K562 (cell line): ENCODE results near the gene LLGL2. TPM values are rescaled to one million over a fixed set of nuclear protein-coding genes. Genes with fewer than 3 reads are reported as not detected.
A peak's percentile ranks its signal among the peaks of the same experiment; 100 is the strongest.

ENCODE experiments used
- ARID1B ChIP-seq: fragments of 450-650 bp; IDR thresholded peaks from 2 replicates; pipeline ENCODE4 v1.6.1; 2016; ENCODE audit warnings: antibody characterized with exemption, mild to moderate bottlenecking, inconsistent platforms
- CREB1 ChIP-seq, 2 experiments: sonication (generic) in 1 of 2; formaldehyde crosslinking in 1 of 2; IDR thresholded peaks; 2 replicates each; pipeline versions ENCODE4 v1.6.1 to v1.8.0; 2012 to 2022; ENCODE audit warnings: inconsistent platforms in 1 of 2, mild to moderate bottlenecking in 1 of 2, missing genetic modification reagents in 1 of 2, moderate library complexity in 1 of 2
- MAZ ChIP-seq, 2 experiments: fragments of 450-650 bp in 1 of 2; sonication (generic) in 1 of 2; formaldehyde crosslinking; IDR thresholded peaks in 1 of 2; conservative IDR thresholded peaks in 1 of 2; 2 replicates each; pipeline versions ENCODE4 v1.4.0 to v1.5.0; 2020; ENCODE audit warnings: mild to moderate bottlenecking in 1 of 2, missing genetic modification reagents in 1 of 2
- MTA3 ChIP-seq: fragments of 450-650 bp; formaldehyde crosslinking; IDR thresholded peaks from 2 replicates; pipeline ENCODE4 v1.6.1; 2017; ENCODE audit warnings: mild to moderate bottlenecking, borderline replicate concordance
- NFE2L1 ChIP-seq: fragments of 450-650 bp; IDR thresholded peaks from 2 replicates; pipeline ENCODE4 v1.6.1; 2016; ENCODE audit warnings: missing genetic modification characterization, low read depth, mild to moderate bottlenecking, missing compliant biosample characterization, moderate library complexity, borderline replicate concordance
- PTBP1 ChIP-seq: fragments of 200-400 bp; formaldehyde crosslinking; IDR thresholded peaks from 2 replicates; pipeline ENCODE4 v1.6.1; 2017; ENCODE audit warnings: low read depth, low read length
- SMC3 ChIP-seq: conservative IDR thresholded peaks from 2 replicates; pipeline ENCODE4 v1.6.1; 2011; ENCODE audit warnings: low read depth, low read length, improper control_type of control experiment; ENCODE audit not compliant: insufficient read depth
- ZBTB7A ChIP-seq: IDR thresholded peaks from 2 replicates; pipeline ENCODE4 v1.6.1; 2011; ENCODE audit warnings: low read depth, mild to moderate bottlenecking, low read length, moderate library complexity, borderline replicate concordance; ENCODE audit not compliant: control insufficient read depth
- ZNF584 ChIP-seq: fragments of 200-800 bp; sonication (Bioruptor generic); IDR thresholded peaks from 2 replicates; pipeline ENCODE4 v1.6.1; 2016; ENCODE audit warnings: low read depth, mild to moderate bottlenecking, missing genetic modification characterization, missing compliant biosample characterization
- ZNF695 ChIP-seq: fragments of 450-650 bp; formaldehyde crosslinking; IDR thresholded peaks from 2 replicates; pipeline ENCODE4 v1.4.0; 2020; ENCODE audit warnings: mild to moderate bottlenecking, moderate library complexity
- polyA plus RNA-seq, 8 experiments: library from polyadenylated mRNA; depleted of rRNA in 4 of 8; stranded (reverse) in 5 of 8; unstranded in 3 of 8; fragments of >200 nt; fragmentation: Nextera tagmentation in 2 of 8; fragmentation: Illumina TruSeq in 1 of 8; extraction: Ambion mirVana in 2 of 8; extraction: Trizol in 1 of 8; gene quantifications; 2 replicates each; pipeline versions ENCODE4 v1.2.1 to v1.2.3, GENCODE V29; 2011 to 2014; ENCODE audit warnings: inconsistent platforms in 1 of 8, missing spikeins in 1 of 8
- total RNA-seq, 7 experiments: library from RNA; depleted of rRNA in 6 of 7; stranded (reverse); fragments of >200 nt in 6 of 7; fragmentation: Illumina TruSeq in 2 of 7; extraction: Trizol in 2 of 7; gene quantifications; 2 replicates each; pipeline versions ENCODE4 v1.2.1 to v1.2.3, GENCODE V29; 2011 to 2021; ENCODE audit warnings: low replicate concordance in 1 of 7
- TF ChIP-seq, protein P1 (sequence below), 2 experiments: fragments of 450-650 bp in 1 of 2; sonication (generic) in 1 of 2; formaldehyde crosslinking in 1 of 2; IDR thresholded peaks; 2 replicates each; pipeline versions ENCODE4 v1.7.1 to v1.9.0; 2016 to 2022; ENCODE audit warnings: inconsistent platforms in 1 of 2, mild to moderate bottlenecking in 1 of 2, missing genetic modification reagents in 1 of 2
- TF ChIP-seq, protein P2 (sequence below), 2 experiments: fragments of 450-650 bp in 1 of 2; IDR thresholded peaks; 2 replicates each; pipeline ENCODE4 v1.6.1; 2011 to 2017; ENCODE audit warnings: low read depth in 2 of 2, antibody characterized with exemption in 1 of 2, borderline replicate concordance in 1 of 2, low read length in 1 of 2, mild to moderate bottlenecking in 1 of 2, mixed read lengths in 1 of 2; ENCODE audit not compliant: control insufficient read depth in 1 of 2

Gene LLGL2
- total and polyA plus RNA-seq, 9 of the 15 experiments (the other 6 are each of a cell fraction or from before 2014, with no cell fraction given) = 0.32 to 24.4 (median 10.2) TPM

DNA sequence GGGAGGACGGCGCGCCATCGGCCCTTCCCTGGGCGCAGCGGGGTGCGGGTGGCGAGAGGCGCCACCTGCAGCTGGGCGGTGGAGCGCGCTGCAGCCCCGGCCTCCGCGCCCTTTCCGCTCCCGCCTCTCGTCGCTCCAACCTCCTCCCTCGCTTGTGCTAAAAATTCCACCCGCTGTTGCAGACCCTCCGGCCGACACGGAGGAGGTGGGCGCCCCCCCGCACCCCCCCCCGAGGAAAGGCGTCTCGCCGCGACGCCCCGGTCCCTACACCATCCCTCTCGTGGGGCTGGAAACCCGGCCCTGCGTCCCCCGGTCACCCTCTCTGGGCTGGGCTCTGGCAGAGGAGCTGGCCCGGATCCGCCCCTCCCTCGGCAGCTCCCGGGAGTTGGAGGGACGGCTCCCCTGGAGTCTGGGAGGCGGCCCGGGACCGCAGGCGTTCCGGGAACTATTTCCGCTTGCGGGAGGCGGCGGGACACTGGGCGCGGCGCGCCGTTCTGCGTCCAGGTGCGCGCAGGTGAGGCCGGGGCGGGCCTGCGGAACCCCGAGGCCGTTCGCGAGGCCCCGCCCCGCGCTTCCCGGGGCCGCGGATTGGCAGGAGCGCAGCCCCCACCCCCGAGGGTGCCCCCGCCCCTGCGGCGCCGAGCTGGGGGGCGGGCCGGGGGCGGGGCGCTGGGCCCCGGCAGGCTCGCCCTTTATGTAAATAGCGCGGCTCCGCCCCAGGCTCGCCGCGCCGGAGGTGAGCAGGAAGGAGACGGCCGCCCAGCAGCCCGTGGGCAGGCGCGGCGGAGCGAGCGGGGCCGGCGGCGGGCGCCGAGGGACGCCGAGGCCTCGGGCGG lies at the start of gene LLGL2 (continued):
- TF ChIP-seq, protein P1, sequence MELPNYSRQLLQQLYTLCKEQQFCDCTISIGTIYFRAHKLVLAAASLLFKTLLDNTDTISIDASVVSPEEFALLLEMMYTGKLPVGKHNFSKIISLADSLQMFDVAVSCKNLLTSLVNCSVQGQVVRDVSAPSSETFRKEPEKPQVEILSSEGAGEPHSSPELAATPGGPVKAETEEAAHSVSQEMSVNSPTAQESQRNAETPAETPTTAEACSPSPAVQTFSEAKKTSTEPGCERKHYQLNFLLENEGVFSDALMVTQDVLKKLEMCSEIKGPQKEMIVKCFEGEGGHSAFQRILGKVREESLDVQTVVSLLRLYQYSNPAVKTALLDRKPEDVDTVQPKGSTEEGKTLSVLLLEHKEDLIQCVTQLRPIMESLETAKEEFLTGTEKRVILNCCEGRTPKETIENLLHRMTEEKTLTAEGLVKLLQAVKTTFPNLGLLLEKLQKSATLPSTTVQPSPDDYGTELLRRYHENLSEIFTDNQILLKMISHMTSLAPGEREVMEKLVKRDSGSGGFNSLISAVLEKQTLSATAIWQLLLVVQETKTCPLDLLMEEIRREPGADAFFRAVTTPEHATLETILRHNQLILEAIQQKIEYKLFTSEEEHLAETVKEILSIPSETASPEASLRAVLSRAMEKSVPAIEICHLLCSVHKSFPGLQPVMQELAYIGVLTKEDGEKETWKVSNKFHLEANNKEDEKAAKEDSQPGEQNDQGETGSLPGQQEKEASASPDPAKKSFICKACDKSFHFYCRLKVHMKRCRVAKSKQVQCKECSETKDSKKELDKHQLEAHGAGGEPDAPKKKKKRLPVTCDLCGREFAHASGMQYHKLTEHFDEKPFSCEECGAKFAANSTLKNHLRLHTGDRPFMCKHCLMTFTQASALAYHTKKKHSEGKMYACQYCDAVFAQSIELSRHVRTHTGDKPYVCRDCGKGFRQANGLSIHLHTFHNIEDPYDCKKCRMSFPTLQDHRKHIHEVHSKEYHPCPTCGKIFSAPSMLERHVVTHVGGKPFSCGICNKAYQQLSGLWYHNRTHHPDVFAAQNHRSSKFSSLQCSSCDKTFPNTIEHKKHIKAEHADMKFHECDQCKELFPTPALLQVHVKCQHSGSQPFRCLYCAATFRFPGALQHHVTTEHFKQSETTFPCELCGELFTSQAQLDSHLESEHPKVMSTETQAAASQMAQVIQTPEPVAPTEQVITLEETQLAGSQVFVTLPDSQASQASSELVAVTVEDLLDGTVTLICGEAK (IDR thresholded peaks at IDR 0.05) = 0 out of 2 replicates have a peak, but pooled peaks have one; percentile 25
- TF ChIP-seq, protein P1 (CRISPR knock-in tag; IDR thresholded peaks at IDR 0.05) = no peak
- no peak for TF ChIP-seq NFE2L1 (tag)
- no peak for TF ChIP-seq ZNF695 (CRISPR knock-in tag)
- peak; percentile 81; the same call in 1 of the 2 replicates for TF ChIP-seq MTA3
- TF ChIP-seq SMC3 = no peak
- no peak for TF ChIP-seq PTBP1
- peak; percentile 10 for TF ChIP-seq ZBTB7A
- peak; percentile 41; the same call in 1 of the 2 replicates for TF ChIP-seq CREB1 (IDR thresholded peaks at IDR 0.05)
- no peak for TF ChIP-seq CREB1 (CRISPR knock-in tag; IDR thresholded peaks at IDR 0.05)
- no peak for TF ChIP-seq ZNF584 (CRISPR knock-in tag)
- peak; percentile 87 to 92; a peak in 3 of 4 replicates for TF ChIP-seq MAZ (CRISPR knock-in tag; conservative IDR thresholded peaks at IDR 0.05 in 1 of 2, IDR thresholded peaks at IDR 0.05 in 1 of 2)
- TF ChIP-seq, protein P2, sequence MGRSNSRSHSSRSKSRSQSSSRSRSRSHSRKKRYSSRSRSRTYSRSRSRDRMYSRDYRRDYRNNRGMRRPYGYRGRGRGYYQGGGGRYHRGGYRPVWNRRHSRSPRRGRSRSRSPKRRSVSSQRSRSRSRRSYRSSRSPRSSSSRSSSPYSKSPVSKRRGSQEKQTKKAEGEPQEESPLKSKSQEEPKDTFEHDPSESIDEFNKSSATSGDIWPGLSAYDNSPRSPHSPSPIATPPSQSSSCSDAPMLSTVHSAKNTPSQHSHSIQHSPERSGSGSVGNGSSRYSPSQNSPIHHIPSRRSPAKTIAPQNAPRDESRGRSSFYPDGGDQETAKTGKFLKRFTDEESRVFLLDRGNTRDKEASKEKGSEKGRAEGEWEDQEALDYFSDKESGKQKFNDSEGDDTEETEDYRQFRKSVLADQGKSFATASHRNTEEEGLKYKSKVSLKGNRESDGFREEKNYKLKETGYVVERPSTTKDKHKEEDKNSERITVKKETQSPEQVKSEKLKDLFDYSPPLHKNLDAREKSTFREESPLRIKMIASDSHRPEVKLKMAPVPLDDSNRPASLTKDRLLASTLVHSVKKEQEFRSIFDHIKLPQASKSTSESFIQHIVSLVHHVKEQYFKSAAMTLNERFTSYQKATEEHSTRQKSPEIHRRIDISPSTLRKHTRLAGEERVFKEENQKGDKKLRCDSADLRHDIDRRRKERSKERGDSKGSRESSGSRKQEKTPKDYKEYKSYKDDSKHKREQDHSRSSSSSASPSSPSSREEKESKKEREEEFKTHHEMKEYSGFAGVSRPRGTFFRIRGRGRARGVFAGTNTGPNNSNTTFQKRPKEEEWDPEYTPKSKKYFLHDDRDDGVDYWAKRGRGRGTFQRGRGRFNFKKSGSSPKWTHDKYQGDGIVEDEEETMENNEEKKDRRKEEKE (IDR thresholded peaks at IDR 0.05; ENCODE audit: borderline replicate concordance in 1 of 2, control insufficient read depth in 1 of 2, low read depth in 2 of 2, low read length in 1 of 2) = no peak
- peak; percentile 37; the same call in 1 of the 2 replicates for TF ChIP-seq ARID1B
